Kidney glomerular epithelial cell (primary cell): Measurements from ENCODE around the gene CHRDL1.

ENCODE experiments used
- DNase-seq: peaks from one replicate; lab custom pipeline; 2025; lab: John Stamatoyannopoulos, UW

The CHRDL1 gene

DNA sequence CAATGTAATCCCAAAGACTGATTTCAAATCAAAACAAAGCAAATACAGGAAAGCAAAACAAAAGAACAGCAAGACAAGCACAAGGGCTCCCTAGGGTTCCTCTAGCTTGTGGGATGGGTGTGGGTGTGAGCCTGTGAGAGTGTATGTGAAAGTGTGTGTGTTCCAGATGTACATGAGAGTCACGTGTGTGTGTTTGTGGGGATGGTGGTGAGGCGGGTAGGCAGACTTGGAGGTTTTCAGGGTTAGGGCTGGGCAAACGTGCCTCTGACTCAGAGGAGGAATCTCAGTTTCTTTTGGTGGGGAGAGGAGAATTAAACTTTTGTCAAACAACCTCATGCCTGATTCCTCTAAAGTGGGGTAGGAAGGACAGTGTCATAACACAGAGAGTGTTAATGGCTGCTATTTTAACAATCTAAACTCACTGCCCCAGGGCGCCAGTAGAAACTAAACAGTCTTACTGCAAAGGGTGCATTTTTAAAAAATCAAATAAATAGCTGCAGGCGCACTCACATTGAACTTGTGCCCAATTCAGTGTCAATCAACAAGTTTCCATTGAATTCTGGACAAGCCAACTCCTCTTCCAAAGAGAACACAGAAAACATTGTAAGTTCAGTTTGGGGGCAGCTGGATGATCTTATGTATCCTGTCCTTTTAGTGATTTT, 51.8 kb downstream of the CHRDL1 start:
- no peak for DNase-seq

DNA sequence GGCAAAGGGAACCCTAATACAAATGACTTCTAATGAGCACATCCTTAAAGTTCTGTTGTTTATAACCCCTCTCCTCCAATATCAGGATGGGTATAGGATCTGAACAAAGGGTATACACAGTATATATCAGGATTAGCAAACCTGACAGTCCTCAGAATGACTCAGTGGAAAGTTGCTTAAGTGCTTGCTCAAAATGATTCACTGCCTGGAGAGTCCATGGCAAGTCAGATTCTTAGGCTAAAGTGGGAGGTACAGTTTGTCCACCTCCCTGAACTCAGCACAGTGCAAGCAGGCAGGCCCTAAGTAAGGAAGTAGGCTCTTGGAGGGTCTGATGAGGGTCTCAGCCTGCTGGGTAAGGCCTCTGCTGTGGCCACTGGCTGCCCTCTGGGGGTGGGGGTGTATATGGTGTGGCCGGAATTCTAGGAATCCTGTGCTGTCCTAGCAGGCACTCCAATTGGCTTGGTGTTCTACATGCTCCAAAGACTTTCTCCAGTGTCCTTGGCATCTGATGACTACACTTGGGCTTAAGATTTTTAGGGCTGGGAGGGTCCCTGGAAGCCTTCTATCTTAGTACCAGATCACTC, 54.3 kb downstream of the CHRDL1 start:
- peak; percentile 36 for DNase-seq

- DNase-seq = peak; percentile 76
Observed at GRCh38 chrX:110734894-110735541, 60.6 kb downstream of the CHRDL1 start.

DNA sequence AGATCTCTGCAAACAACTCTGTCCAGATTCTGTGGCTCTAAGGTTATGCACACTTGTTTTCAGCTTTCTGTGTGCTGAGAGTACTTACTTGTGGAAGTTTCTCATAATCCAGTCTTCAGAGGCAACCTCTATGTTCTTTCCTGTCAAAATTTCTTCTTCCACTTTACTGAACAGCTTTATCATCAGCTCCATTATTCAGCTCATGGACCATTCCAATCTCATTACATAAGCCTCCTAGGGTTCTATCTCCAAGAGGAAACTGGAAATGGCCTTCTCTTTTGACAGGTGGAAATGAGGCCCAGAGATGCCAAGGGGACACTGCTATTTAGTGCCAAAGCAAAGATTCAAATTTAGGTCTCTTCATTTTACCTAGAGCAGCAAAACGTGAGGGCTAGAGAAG, 61.3 kb downstream of the CHRDL1 start:
- no peak for DNase-seq

GRCh38 chrX:110733166-110733565, 62.5 kb downstream of the CHRDL1 start:
- DNase-seq = no peak

- DNase-seq = no peak
Observed at GRCh38 chrX:110732266-110732665, 63.4 kb downstream of the CHRDL1 start.

- no peak for DNase-seq
Observed at GRCh38 chrX:110723844-110724243, 71.8 kb downstream of the CHRDL1 start.

DNA sequence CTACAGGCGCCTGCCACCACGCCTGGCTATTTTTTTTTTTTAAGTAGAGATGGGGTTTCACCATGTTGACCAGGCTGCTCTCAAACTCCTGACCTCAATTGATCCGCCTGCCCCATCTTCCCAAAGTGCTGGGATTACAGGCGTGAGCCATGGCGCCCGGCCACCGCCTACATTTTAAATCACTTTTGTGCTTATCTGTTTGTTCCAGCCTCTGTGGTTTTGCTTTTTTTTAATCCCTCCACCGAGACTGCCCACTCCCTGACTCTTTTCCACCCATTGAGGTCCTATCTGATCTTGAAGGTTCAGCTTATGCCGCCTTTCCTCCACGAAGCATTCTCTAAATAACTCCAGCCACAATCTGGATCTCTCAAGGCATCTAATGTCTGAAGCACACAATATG, 73.5 kb downstream of the CHRDL1 start:
- DNase-seq = no peak

DNA sequence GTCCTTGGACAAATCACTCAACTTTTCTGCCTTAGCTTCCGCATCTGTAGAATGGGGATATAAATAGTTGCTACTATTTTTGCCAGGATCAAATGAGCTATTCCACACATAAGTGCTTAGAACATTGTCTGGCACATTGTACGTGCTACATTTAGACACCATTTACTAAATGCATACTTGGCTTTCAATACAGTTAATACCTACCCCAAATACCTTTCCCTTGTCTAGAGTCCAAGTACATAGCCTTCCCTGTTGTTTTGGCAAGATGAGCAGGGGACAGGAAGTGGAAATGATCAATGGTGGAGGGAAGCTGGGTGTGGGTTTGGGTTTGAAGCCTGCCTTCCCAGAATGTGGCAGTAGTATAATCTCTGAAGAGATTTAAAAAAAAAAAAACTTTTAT, 82.0 kb downstream of the CHRDL1 start:
- no peak for DNase-seq

GRCh38 chrX:110706446-110706845, 89.2 kb downstream of the CHRDL1 start:
- no peak for DNase-seq

DNA sequence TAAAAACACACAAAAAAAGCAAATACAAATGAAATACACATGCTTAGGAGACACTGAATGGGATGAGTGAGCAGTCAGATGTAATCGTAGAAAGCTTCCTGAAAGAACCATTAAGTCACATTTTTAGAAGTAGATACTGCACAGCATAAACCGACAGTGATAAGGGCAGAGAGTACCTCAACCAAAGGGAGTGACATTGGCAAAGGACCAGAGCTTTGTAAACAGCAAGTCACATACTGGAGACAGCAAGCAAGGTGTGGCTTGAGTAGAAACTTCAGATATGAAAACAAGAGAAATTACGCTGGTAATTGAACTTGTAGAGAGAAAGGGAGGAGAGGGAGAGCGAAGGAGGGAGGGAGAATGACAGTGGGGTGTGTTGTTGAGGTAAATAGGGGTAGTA, 92.0 kb downstream of the CHRDL1 start:
- no peak for DNase-seq

DNA sequence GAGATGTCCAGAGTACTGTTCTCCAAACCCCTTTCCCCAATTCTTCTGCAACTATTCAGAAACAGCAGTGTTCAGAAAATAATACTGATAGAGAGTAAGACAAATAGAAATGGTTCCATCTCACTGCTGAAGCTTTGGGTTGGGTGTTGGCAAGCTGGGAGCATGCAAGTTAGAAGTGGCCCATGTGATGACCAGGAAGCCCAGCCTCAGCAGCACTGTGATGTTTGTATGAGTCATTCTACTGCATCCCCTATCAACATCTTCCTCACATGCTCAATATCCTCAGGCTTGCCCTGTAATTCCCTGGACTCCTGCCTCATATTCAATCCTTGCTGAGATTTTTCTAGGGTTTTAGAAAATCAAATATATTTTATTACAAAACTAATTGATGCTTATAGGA, 96.5 kb downstream of the CHRDL1 start:
- DNase-seq = no peak

- no peak for DNase-seq
Observed at GRCh38 chrX:110698696-110699095, 96.9 kb downstream of the CHRDL1 start.

DNA sequence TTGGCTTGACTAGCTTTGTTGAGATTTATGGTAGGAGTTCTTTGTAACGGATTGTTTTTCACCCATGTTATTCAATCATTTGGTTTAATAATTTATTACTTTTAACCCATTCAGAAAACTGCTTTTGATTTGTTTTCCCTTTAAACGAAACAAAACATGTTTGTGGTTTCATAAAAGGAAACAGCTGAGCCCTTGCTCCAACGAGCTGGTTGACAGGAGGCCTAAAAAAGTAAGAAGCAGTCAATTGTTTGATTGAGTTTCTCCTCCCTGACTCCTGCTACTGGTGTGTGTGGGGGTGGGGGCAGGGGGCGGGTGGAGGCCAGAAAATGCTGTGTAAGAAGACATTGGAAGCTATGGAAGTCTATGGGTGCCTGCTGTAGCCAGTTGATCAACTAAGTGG, 102.8 kb downstream of the CHRDL1 start:
- DNase-seq = no peak

GRCh38 chrX:110691446-110691845, 104.2 kb downstream of the CHRDL1 start:
- DNase-seq = no peak

GRCh38 chrX:110684653-110685052, 111.0 kb downstream of the CHRDL1 start:
- no peak for DNase-seq

DNA sequence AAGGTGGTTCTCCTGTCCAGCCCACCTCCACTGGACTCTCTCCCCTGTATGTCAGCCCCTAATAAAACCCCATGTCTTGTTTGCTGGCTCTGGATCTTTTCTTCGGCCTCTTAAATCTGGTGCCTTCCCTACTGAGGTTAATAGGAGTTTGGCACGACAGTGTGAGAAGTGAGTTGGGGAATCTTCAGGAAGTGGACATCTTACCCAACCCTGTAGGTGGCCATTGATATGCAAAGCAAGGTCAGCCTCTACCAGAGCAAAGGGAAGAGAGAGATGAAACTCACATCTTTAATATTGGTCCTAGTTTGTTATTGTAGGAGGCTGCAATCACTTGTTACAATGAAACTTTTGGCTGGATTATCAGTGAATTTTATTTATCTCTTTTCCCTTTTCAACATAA, 111.7 kb downstream of the CHRDL1 start:
- no peak for DNase-seq

DNA sequence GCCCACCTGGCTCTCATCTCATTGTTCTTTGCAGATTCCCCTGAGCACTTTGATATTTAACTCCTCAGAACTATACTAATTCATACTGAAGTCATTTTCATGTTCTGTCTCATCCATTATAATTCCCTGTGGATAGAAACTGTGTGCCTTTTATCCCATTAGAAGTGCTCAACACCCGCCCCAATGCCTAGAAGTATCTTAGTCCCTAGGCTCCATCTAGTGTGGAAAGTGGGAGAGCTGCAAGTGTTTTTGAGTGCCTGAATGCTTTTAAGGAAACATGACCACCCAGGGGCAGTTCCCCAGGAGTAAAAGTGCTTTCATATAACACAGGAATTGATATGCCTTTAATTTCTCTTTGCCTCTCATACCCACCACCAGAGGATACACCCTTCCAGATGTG, 117.0 kb downstream of the CHRDL1 start:
- no peak for DNase-seq

- no peak for DNase-seq
Observed at GRCh38 chrX:110675886-110676285, 119.7 kb downstream of the CHRDL1 start.

GRCh38 chrX:110671068-110671803, 124.4 kb downstream of the CHRDL1 start:
- no peak for DNase-seq

GRCh38 chrX:110669572-110669971, 126.0 kb downstream of the CHRDL1 start:
- DNase-seq = no peak

DNA sequence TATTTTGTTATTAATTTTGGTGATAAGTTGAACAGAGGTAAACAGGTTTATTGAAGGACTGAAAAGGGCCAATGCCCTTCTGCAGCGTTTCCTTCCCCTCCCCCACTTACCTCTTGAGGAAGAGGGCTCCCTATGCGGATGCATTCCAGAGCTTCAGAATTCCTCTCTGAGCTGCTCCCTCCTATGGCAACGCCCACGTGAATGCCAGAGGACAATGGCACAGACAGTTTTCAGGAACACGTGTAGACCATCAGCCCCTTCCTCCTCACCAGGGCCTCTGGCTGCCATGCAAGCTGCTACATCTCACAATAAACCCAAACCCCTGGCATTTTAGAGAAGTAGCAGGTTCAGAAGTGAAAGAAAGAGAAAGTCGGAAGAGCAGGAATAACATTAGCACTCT, 127.9 kb downstream of the CHRDL1 start:
- peak; percentile 13 for DNase-seq
